DMS53 (cell line): ENCODE measurements around the gene ENOSF1.
"Not testable (repeated sequence)": the region's sequence is repeated elsewhere in the genome, so short reads cannot be mapped to it uniquely, and the experiment has no call there.

Source experiments
- DNase-seq: peaks from one replicate; lab custom pipeline; 2025; lab: John Stamatoyannopoulos, UW

Gene ENOSF1

DNA sequence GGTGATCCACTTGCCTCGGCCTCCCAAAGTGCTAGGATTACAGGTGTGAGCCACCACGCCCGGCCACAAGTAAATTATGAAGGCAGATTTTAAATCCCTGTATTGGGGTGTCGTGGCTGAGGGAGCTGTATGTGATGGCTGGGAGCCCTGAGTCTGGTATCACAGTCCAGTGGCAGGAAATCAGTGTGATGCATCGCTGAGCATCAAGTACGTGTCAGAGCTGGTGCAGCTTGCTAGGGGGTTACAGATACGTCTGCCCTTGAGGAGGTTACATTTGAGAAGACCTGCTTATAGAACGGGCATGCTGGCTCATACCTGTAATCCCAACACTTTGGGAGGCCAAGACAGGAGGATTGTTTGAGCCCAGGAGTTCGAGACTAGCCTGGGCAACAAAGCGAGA lies 4.3 kb downstream of the ENOSF1 start:
- DNase-seq: peak; percentile 37

DNA sequence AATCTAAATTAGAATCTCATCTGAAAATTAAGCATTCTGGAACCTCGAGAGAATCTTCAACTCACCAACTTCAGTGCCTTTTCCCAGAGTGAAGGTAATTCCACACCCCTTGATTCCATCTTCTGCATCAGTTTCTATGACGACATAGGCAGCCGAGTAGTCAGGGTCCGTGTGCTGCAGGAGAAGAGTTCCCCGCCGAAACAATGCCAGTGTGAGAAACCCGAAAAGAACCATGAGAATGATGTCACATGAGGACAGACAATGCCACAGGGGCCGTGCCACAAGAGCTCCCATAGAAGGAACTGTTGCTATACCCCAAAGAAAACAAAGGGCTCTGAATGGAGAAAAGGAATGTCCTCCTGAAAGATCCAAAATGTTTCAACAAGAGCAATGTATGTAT lies 6.0 kb downstream of the ENOSF1 start:
- no peak for DNase-seq

DNA sequence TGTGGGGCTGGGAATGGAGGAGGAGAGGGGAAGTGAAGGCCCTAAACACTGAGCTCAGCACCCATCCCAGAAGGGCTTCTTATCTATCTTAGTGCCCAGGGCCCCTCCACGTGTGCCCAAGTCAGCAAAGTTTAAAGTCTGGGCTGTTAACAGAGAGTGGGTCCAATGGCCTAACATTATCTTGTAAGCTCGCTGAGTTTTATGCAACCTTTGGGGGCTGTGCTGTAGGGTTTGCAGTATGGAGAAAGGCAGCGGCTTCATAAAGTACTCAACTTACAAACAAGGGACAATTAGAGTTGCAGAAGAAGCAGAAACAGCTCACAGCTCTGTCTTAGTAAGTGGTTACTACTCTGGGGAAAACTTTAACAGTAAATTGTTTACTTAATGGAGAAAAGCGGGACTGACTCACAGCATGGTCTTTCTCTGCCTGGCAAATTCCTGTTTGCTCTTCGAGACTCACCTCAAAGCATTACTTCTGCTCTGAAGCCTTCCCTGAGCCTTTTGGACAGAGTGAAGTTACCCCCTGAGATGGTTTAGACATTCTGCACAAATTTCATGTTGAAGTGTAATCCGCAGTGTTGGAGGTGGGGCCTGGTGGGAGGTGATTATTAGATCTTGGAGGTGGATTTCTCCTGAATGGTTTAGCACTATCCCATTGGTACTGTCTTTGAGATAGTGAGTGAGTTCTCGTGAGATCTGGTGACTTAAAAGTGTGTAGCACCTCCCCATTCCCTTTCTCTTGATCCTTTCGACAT lies 9.0 kb downstream of the ENOSF1 start:
- DNase-seq: no peak

DNA sequence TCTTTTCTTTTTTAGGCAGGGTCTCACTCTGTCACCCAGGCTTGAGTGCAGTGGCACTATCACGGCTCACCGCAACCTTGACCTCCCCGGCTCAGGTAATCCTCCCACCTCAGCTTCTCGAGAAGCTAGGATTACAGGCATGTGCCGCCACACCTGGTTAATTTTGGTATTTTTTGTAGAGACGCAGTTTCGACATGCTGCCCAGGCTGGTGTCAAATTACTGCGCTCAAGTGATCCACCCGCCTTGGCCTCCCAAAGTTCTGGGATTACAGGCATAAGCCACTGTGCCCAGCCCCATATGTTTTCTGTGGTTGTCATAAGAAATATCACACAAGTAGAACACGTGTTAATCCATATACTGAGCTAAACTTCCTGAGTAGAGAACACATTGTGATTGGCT lies 14.6 kb downstream of the ENOSF1 start:
- DNase-seq: no peak

DNA sequence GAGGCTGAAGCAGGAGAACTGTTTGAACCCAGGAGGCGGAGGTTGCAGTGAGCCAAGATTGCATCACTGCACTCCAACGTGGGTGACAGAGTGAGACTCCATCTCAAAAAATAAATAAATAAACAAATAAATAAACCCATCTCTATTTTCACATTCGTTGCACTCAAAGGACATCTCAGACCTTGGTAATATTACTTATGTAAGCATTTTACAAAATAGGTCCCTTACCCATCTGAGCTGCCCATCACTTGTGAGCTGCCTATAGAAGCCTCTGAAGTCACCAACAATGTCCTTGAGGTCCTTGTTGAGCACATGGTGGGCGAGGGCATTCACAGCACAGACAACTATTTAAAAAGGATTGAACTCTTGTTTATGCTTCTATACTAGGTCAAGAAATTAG lies 15.4 kb downstream of the ENOSF1 start:
- no peak for DNase-seq

DNA sequence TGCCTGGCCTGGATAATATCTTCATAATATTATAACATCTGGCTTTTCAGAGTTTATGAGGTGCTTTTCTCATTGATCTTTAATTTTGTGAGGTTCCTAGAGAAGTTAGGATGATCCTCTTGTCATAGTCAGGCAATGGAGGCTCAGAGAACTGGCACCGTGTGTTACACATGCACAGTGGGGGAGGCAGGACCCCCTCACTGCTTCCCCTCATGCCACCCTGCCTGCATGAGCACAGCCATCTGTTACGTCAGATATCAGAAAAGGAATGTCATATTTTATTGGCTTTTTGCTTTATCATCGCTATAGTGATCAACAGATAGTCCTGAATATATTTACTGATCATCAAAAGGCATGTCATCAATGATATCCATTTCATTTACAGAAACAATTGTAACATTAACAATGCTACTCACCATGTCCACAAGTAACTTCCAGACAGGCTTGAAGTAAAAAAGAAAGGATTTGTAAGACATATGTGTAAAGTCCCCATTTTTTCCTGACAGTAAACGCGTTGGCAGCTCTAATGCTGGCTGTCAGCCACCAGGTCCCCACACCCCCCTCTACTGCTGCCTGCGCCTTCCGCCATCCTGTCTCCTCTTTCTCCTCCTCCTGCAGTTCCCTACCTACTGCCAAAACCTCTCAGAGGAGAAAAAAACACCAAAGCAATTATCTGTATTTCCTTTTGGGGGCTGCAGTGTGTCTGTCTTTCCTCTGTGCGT lies 18.8 kb downstream of the ENOSF1 start:
- no peak for DNase-seq

DNA sequence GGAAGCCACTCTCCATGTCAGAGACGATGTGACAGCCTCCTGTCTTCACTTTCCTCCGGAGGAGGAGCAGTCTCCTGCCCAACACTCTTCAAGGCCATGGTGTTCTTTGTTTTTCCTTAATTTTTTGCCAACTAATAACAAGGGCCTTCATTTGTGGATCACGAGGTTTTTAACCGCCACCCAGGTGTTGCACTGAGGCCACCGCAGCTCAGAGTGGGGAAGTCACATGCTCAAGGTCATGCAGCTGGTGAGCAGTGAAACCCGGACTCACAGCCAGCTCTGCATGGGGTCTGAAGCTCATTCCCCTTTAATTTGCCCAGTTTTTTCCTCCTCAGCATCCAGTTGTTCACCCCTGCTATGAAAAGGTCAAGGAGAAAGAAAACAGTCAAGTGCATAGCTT lies 19.6 kb downstream of the ENOSF1 start:
- no peak for DNase-seq

DNA sequence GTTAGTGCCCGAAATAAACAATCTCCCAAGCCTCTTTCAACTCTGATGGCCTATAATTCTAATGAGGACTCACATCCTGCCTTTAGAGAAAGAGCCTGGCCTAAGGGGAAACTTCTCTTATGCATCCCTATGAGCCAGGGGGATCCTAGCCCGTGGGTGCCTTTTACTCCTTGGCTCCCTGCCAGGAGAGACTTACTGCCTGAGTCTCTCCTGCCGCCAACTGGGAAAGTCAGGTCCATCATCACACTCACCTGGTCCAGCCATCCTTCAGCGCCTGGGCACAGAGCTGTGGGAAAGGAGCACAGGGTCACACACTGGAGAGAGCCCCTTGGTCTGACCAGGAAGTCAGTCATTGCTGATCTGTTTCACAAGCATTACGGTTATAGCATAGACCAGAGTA lies 24.1 kb downstream of the ENOSF1 start:
- DNase-seq: no peak

DNA sequence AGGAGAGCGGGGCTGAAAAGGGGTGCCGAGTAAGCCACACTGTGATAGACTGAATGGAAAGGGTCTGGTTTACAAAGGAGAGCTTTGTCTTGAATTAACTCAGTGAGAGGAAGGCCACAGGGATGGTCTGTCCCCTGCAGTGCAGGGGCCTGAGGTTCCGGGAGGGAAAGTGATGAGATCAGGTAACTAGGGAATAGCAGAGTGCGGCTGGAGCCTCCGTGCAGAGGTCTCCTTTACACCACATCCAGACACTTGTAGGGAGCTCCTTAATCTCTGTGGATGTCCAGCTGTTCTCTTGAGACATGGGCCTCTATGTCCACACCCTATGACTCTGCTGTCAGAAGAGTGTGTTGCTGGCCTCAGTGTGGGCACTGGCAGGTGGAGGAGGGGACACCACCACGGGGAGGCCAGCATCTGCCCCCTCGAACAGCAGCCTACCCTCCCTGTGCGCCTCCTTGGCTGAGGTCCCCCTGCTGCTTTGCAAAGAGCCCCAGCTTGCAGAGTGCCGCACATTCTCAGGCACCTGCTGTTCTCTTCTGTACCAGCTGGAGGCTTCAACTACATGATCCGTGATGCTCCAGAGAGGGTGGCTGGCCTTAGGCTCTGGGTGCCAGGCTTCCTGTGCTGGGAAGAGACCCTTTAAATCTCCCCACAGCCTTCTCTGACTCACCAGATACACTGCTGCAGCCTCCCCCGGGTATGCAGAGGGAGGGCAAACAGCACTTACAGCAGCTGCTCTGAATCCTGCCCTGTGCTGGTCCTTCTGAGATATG lies 25.9 kb downstream of the ENOSF1 start:
- DNase-seq: no peak

DNA sequence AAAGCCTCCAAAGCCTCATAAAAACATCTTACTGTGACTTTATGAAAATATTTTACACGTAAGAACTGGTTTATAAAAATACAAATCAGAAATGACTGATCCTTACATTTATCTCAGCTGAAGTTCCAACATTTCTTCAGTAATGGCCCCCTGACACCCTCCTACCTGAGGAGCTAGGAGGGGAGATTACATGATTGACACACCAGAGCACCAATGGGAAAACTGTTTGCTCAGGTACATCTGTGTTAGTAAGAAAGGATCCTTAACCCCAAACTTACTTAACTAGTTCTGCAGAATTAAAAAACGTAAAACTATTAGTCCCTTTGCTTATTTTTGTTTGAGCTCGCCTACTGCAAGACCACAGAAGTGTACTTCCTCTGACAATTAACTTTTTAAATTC lies 27.0 kb downstream of the ENOSF1 start:
- peak; percentile 39 for DNase-seq

DNA sequence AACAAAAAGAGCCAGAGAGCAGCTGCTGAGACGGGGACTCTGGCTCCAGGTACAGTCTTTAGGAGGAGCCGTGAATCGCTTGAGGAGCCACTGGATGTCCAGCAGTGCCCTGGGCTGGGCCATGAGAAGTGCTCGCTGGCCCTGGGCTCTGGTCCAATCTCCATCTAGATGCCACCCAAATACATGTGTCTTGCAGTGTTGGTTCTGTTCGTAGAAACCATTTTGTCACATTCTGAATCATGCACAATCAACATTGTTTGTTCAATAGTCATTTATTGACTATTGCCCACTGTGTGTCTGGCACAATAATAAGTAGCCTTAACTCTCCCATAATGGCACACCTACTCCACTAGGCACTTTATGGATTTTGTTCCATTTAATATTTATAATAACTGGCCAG lies 28.9 kb downstream of the ENOSF1 start:
- no peak for DNase-seq

DNA sequence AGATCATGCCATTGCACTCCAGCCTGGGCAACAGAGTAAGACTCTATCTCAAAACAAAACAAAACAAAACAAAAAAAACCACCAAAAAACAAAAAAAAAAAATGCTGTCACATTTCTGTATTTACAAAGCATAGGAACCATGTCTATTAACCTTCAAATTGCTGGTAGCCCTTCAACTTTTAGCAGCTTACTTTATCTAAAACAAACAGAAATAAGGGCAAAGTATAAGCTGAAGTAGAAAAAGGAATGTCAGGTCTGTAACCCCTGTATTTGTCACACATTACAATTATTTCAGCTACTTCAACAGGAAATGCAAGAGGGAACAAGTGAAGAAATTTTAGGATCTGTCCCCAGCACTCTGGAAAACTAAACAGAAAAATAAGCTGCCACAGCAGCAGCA lies 29.6 kb downstream of the ENOSF1 start:
- DNase-seq: no peak

DNA sequence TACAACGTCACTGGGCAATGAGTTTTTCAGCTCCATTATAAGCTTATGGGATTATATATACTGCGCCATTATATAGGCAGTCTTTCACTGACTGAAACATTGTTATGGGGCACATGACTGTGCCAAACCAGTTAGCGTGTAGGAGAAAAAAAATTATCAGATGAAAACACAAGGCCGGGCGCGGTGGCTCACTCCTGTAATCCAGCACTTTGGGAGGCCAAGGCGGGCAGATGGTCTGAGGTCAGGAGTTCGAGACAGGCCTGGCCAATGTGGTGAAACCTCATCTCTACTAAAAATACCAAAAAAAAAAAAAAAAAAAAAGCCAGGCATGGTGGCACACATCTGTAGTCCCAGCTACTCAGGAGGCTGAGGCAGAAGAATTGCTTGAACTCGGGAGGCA lies 30.0 kb downstream of the ENOSF1 start:
- DNase-seq: not testable (repeated sequence)

DNA sequence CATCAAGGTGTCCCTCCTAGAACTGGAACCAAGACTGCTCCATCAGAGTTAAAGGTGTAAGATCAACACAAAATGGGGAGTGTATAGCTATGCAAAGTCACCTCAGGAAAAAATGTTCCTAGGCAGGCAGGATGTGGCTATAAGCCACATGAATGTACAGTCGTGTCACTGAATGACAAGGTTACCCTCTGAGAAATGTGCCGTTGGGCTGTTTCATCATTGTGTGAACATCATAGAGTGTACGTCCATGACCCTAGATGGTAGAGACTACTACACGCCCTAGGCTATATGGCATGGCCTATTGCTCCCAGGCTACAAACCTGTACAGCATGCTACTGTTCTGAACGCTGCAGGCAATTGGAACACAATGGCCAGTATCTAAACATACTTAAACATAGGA lies 30.4 kb downstream of the ENOSF1 start:
- no peak for DNase-seq

DNA sequence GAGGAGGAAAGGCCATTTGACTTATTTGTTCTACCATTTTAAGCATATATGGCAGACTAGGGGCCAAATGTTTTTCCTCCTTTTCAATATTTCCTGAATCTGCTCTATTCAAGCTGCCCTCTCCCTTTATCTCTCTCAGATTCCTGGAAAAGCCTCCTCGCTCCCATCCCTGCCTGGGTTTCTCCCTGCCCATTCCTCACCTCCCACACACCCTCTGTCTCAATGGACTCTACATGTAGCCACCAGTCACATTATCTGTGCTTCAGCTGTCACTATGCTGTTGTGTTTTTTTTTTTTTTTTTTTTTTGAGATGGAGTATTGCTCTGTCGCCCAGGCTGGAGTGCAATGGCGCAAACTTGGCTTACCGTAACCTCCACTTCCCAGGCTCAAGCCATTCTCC lies 32.0 kb downstream of the ENOSF1 start:
- DNase-seq: no peak

DNA sequence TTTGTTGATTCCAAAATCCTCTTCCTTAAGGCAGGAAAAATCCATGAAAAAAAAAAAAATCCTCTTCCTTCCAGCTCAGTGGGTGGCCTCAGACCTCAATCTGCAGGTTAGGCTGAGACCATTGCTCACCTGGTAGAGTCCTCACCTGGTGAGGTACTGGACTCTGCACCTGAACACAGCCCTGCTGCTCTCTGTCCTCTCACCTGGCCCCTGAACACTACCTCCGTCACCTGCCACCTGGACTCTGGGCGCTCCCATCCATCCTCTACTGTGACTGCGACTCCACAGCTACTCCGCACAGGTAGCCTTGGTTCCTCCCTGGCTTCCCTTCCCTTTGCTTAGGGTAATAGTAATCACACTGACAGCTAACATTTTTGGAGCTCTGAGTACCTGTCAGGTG lies 32.9 kb downstream of the ENOSF1 start:
- no peak for DNase-seq

DNA sequence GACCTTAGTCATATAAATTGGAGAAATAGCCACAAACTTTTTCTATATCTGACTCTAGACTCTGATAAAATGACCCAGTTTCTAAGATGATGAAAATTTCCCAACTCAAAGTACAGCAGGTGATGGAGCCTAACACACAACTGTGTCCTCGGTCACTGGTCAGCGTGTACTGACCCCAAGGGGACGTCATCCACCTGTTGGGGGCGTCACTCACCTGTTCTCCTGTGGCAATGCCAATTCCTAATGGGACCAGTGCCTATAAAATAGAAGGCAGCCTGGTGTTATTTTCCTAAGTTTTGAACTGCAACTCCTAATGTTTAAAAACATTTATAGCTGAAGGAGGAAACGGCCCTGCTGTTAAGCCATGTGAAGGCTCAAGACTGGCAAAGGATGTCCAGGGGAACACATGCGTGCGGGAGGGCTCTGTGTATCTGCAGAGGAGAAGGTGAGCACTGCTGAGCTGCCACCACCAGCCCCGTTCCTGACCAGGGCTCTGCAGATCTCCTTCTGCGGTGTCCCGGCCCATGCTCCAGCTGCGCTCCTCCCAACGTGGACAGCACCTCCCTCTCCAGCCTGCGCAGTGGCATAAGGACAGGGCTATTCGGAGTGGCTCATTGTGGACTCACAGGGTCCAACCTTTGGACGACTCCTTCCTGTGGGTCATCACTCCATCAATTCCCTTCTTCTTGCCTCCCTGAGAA lies 33.8 kb downstream of the ENOSF1 start:
- DNase-seq: no peak

DNA sequence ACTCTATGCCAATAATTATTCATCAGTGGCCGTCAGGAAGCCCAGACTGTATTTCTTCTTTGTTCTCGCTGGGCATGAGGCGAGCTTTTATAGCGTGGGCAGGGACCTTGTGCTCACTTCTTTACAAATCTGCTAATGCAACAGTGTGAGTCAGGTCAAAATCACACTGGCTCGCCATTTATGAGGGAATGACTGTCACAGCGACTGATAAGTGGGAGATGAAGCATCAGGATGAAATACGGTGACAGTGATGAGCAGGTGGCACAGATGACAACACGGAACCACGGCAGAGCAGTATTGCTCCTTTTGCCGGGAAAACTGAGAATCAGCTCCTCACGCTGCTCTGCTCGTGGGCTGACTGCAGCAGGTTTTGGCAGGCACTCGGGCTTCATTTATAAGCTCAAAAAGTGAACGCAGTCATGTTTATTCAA lies 34.5 kb downstream of the ENOSF1 start:
- DNase-seq: no peak

DNA sequence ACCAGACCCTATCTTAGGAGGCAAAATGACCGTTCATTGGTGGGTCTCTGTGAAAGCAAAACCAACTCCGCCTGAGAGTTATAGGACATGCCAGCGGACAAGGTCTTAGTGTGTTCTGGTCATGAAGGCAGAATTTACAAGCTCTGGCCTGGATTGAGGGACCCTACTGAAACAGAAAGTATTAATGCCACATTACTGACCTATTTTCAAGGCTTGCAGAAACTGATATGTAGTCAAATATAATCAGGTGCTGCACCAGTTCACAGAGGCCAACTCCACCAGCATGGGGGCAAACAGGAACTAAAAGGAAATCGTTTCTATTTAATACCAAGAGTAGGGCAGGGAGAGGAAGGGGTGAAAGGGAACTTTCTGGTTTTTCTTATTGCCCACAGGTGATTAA lies 35.3 kb downstream of the ENOSF1 start:
- no peak for DNase-seq

DNA sequence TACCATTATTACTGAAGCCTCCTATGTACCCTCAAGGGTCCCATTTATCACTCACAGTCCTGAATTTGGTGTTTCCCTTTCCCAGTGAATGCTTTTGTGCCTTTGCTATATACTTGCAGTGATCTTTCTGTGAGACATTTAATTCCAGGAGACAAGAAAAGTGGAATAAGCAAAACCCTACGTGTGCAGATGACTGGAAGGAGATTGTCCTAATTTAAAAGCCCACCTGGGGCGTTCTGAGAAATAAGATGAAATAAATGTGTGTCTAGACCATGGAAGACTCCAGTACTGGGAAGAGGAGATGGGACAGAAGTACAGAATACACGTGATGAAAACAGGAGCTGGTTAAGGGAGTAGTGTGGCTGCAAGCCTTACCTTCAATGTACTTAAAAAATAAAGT lies 35.7 kb downstream of the ENOSF1 start:
- no peak for DNase-seq

DNA sequence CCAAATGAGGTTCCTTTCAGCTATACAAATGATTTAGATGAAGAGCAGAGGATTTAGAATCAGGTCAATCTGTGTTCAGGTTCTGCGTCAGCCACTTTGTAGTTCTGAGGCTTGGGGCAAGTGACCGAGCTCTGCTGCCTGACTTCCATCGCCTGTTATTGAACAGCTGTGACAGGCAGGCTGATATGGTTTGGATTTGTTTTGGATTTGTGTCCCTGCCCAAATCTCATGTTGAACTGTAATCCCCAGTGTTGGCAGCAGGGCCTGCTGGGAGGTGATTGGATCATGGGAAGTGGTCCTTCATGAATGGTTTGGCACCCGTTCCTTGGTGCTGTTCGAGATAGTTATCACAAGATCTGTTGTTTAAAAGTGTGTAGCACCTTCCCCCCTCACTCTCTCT lies 36.4 kb downstream of the ENOSF1 start:
- no peak for DNase-seq

DNA sequence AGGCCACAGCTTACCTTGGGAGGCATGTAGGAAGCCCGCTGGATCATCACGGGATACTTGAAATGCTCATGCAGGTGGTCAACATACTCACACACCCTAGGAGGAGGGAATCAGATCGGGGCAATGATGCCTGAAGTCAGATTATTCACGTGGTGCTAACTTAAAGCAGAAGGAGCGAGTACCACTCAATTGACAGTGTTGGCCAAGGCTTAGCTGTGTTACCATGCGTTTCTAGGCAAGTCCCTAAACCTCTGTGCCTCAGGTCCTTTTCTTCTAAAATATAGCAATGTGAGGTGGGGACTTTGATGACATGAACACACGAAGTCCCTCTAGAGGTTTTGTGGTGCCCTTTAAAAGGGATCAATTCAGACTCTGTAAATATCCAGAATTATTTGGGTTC lies 37.1 kb downstream of the ENOSF1 start:
- no peak for DNase-seq
